Measurements from ENCODE around the gene FNDC3A. TPM values are rescaled to one million over a fixed set of nuclear protein-coding genes. Genes with fewer than 3 reads are reported as not detected.

FNDC3A gene
- polyA plus RNA-seq, 1 of the 3 experiments (the other 2 are of a cell fraction), result 27.7 TPM

DNA sequence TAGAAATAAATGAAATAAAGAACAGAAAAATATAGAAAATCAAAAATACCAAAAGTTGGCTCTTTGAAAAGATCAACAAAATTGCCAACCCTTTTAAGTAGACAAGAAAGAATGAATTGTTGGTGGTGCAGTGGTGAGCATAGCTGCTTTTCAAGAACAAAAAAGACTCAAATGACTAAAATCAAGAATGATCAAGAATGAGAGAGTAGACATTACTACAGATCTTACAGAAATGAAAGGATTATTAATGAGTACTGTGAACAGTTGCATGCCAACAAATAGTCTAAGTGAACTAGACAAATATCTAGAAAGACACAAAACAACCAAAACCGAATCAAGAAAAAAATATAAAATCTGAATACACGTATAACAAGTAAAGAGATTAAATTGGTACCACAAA, 53.9 kb downstream of the FNDC3A start:
- ChIA-PET CTCF (no interaction called here), POLR2A (no interaction called here)
- peaks cover 13% of the 10 kb centered on the region for H3K9me3 ChIP-seq
- TF ChIP-seq, protein P1, sequence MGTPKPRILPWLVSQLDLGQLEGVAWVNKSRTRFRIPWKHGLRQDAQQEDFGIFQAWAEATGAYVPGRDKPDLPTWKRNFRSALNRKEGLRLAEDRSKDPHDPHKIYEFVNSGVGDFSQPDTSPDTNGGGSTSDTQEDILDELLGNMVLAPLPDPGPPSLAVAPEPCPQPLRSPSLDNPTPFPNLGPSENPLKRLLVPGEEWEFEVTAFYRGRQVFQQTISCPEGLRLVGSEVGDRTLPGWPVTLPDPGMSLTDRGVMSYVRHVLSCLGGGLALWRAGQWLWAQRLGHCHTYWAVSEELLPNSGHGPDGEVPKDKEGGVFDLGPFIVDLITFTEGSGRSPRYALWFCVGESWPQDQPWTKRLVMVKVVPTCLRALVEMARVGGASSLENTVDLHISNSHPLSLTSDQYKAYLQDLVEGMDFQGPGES (IDR thresholded peaks at IDR 0.05; ENCODE audit: low read depth, low read length), result no peak
- TF ChIP-seq, protein P2, sequence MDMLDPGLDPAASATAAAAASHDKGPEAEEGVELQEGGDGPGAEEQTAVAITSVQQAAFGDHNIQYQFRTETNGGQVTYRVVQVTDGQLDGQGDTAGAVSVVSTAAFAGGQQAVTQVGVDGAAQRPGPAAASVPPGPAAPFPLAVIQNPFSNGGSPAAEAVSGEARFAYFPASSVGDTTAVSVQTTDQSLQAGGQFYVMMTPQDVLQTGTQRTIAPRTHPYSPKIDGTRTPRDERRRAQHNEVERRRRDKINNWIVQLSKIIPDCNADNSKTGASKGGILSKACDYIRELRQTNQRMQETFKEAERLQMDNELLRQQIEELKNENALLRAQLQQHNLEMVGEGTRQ (IDR thresholded peaks at IDR 0.05; ENCODE audit: borderline replicate concordance, low read depth, low read length), result no peak
- TF ChIP-seq GATA2 (CRISPR knock-in tag; IDR thresholded peaks at IDR 0.05) (no peak), TCF12 (IDR thresholded peaks at IDR 0.05) (no peak), SMC3 (IDR thresholded peaks at IDR 0.05; ENCODE audit: low read depth, low read length) (no peak), NFIC (IDR thresholded peaks at IDR 0.05; ENCODE audit: borderline replicate concordance) (no peak), GABPA (IDR thresholded peaks at IDR 0.05; ENCODE audit: low read depth) (no peak)
- TF ChIP-seq, protein P3, sequence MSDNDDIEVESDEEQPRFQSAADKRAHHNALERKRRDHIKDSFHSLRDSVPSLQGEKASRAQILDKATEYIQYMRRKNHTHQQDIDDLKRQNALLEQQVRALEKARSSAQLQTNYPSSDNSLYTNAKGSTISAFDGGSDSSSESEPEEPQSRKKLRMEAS (IDR thresholded peaks at IDR 0.05; ENCODE audit: low read depth), result no peak
- H3K36me3 ChIP-seq (replicated peaks in 1 of 2; ENCODE audit: control insufficient read depth in 1 of 2, insufficient read depth in 2 of 2, low read length in 1 of 2), result peaks cover 2 to 68% of the 10 kb centered on the region in 2 experiments
- no peaks in the 10 kb centered on the region for H3K9me2 ChIP-seq
- no peak overlapping the region for H3K4me2 ChIP-seq
- H3K4me3 ChIP-seq (ENCODE audit: low read depth in 2 of 2, low read length in 1 of 2), result no peak overlapping the region
- no peaks in the 10 kb centered on the region for H4K20me1 ChIP-seq (ENCODE audit: insufficient read depth)
- DNase-seq, result no peak
- H3K9ac ChIP-seq, result no peak overlapping the region
- H3K27me3 ChIP-seq (ENCODE audit: insufficient read depth), result no peaks in the 10 kb centered on the region
- WGBS (ENCODE audit: low lambda C conversion rate), result 96% methylated on average over 2 of the region's 2 CpGs
- no peak overlapping the region for H3K27ac ChIP-seq (ENCODE audit: low read depth in 2 of 2, low read length in 1 of 2)
- H3F3A ChIP-seq (replicated peaks; ENCODE audit: insufficient read depth), result peaks cover 10% of the 10 kb centered on the region
- no peak overlapping the region for H2AFZ ChIP-seq (ENCODE audit: low read depth)
- H3K79me2 ChIP-seq (ENCODE audit: insufficient read depth), result peaks cover 91% of the 10 kb centered on the region
- H3K4me1 ChIP-seq (ENCODE audit: control insufficient read depth in 1 of 2, insufficient read depth in 2 of 2, low read depth in 1 of 2, low read length in 1 of 2), result no peaks in the 10 kb centered on the region

DNA sequence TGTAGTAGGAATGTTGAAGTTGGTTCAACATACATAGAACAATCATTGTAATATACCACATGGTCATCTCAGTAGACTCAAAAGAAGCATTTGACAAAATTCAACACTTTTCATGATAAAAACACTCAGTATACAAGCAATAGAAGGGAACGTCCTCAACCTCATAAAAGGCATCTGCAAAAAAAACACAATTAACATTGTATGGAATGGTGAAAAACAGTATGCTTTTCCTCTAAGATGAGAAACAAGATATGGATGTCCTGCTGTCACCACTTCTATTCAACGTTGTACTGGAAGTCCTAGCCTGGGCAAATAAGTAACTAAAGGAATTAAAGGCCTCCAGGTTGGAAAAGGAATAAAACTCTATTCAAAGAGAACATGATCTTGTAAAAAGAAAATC, 54.5 kb downstream of the FNDC3A start:
- ChIA-PET CTCF (no interaction called here), POLR2A (no interaction called here)
- Histone ChIP-seq H3K9ac (no peak overlapping the region), H3K4me1 (ENCODE audit: control insufficient read depth in 1 of 2, insufficient read depth in 2 of 2, low read depth in 1 of 2, low read length in 1 of 2) (no peaks in the 10 kb centered on the region), H4K20me1 (ENCODE audit: insufficient read depth) (no peaks in the 10 kb centered on the region), H2AFZ (ENCODE audit: low read depth) (no peak overlapping the region), H3K79me2 (ENCODE audit: insufficient read depth) (peaks cover 91% of the 10 kb centered on the region), H3K4me2 (no peak overlapping the region), H3K27ac (ENCODE audit: low read depth in 2 of 2, low read length in 1 of 2) (no peak overlapping the region), H3K4me3 (ENCODE audit: low read depth in 2 of 2, low read length in 1 of 2) (no peak overlapping the region), H3K9me2 (no peaks in the 10 kb centered on the region), H3K36me3 (replicated peaks in 1 of 2; ENCODE audit: control insufficient read depth in 1 of 2, insufficient read depth in 2 of 2, low read length in 1 of 2) (peaks cover 2 to 62% of the 10 kb centered on the region in 2 experiments), H3K27me3 (ENCODE audit: insufficient read depth) (no peaks in the 10 kb centered on the region), H3F3A (replicated peaks; ENCODE audit: insufficient read depth) (peaks cover 10% of the 10 kb centered on the region), H3K9me3 (peaks cover 13% of the 10 kb centered on the region)
- TF ChIP-seq, protein P4, sequence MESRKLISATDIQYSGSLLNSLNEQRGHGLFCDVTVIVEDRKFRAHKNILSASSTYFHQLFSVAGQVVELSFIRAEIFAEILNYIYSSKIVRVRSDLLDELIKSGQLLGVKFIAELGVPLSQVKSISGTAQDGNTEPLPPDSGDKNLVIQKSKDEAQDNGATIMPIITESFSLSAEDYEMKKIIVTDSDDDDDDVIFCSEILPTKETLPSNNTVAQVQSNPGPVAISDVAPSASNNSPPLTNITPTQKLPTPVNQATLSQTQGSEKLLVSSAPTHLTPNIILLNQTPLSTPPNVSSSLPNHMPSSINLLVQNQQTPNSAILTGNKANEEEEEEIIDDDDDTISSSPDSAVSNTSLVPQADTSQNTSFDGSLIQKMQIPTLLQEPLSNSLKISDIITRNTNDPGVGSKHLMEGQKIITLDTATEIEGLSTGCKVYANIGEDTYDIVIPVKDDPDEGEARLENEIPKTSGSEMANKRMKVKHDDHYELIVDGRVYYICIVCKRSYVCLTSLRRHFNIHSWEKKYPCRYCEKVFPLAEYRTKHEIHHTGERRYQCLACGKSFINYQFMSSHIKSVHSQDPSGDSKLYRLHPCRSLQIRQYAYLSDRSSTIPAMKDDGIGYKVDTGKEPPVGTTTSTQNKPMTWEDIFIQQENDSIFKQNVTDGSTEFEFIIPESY (IDR thresholded peaks at IDR 0.05; ENCODE audit: borderline replicate concordance, low read depth), result no peak
- no peak for TF ChIP-seq SMC3 (IDR thresholded peaks at IDR 0.05; ENCODE audit: low read depth, low read length)
- no peak for TF ChIP-seq FOXJ3 (CRISPR knock-in tag; IDR thresholded peaks at IDR 0.05)
- TF ChIP-seq SIN3A (IDR thresholded peaks at IDR 0.05; ENCODE audit: borderline replicate concordance, low read depth, low read length), result no peak
- no peak for TF ChIP-seq GABPA (IDR thresholded peaks at IDR 0.05; ENCODE audit: low read depth)
- no peak for TF ChIP-seq MXI1 (IDR thresholded peaks at IDR 0.05; ENCODE audit: low read depth, low read length)
- no peak for TF ChIP-seq POLR2AphosphoS5 (IDR thresholded peaks at IDR 0.05; ENCODE audit: low read depth, low read length)
- TF ChIP-seq FOXM1 (IDR thresholded peaks at IDR 0.05; ENCODE audit: low read depth), result no peak
- TF ChIP-seq, protein P5, sequence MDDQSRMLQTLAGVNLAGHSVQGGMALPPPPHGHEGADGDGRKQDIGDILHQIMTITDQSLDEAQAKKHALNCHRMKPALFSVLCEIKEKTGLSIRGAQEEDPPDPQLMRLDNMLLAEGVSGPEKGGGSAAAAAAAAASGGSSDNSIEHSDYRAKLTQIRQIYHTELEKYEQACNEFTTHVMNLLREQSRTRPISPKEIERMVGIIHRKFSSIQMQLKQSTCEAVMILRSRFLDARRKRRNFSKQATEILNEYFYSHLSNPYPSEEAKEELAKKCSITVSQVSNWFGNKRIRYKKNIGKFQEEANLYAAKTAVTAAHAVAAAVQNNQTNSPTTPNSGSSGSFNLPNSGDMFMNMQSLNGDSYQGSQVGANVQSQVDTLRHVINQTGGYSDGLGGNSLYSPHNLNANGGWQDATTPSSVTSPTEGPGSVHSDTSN (IDR thresholded peaks at IDR 0.05), result no peak
- WGBS (ENCODE audit: low lambda C conversion rate), result 87% methylated on average over 2 of the region's 2 CpGs
- no peak for DNase-seq

All from SK-N-SH (cell line).